GM12892 (cell line): ENCODE data around the gene MDH1.

Source experiments
- POLR2A ChIP-seq: IDR thresholded peaks from 2 replicates; pipeline ENCODE4 v1.6.1; 2011; ENCODE audit warnings: low read depth, low read length, control low read depth
- POLR2AphosphoS5 ChIP-seq: IDR thresholded peaks from 2 replicates; pipeline ENCODE4 v1.6.1; 2011; ENCODE audit warnings: low read depth, low read length, control low read depth

GRCh38 chr2:63594660-63595059 is 5.9 kb downstream of the MDH1 start:
- TF ChIP-seq POLR2A, result no peak
- TF ChIP-seq POLR2AphosphoS5, result no peak
